Fibroblast of skin of right biceps (primary cell): ENCODE results near the gene UST.
"Not testable (repeated sequence)": the region's sequence is repeated elsewhere in the genome, so short reads cannot be mapped to it uniquely, and the experiment has no call there.

Experiments
- DNase-seq: peaks from one replicate; pipeline ENCODE4 v3.0.0-alpha.2; 2013

Gene UST

DNA sequence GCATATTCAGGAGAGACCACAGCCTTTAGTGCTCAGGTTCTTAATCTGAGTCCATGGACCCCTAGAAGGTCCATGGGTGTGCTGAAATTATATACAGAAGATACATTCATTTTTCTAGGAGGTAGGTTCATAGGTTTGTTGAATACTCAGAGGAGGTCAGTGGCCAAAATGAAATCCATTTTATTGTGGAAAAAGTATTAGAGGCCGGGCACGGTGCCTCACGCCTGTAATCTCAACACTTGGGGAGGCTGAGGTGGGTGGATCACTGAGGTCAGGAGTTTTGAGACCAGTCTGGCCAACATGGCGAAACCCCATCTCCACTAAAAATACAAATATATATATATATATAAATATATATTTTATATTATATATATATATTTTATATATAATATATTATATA, 9.0 kb upstream of the UST start:
- DNase-seq, result no peak

DNA sequence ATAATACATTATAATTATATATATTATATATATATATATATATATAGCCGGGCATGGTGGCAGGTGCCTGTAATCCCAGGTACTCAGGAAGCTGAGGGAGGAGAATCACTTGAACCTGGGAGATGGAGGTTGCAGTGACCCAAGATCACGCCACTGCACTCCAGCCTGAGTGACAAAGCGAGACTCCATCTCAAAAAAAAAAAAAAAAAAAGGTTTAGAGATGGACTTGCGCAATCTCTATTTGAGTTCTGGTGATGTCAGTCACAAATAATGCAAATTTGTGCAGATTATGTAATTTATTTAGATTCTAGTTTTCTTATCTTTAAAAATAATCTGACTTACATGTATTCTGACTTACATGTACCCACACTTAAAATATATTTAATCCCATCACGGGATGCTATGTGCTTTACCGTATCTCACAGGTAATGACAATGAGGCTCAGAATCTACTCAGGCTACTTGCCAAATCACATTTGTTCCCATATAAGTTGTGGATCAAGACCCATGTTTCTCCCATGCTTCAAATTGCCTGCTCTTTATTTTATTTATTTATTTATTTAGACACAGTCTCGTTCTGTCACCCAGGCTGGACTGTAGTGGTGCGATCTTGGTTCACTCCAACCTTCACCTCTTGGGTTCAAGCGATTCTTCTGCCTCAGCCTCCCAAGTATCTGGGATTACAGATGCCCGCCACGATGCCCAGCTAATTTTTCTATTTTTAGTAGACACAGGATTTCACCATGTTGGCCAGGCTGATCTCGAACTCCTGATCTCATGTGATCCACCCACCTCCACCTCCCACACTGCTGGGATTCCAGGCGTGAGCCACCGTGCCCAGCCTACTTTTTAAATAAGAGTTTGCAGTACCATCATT, 7.6 kb upstream of the UST start:
- no peak for DNase-seq

DNA sequence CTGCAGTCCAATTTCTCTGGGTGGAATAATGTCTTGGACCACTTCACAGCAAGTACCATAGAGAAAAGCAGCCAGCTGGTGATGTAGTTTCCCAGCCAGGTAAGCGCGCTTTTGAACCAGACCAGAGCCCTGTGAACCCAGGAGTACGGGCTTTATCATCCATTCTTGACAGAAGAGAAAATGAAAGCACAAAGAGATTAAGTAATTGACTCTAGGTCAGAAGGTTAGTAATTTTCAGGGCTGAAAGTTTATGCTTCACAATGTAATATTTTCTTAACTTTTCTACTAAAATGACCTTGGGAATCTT, 7.1 kb upstream of the UST start:
- no peak for DNase-seq

DNA sequence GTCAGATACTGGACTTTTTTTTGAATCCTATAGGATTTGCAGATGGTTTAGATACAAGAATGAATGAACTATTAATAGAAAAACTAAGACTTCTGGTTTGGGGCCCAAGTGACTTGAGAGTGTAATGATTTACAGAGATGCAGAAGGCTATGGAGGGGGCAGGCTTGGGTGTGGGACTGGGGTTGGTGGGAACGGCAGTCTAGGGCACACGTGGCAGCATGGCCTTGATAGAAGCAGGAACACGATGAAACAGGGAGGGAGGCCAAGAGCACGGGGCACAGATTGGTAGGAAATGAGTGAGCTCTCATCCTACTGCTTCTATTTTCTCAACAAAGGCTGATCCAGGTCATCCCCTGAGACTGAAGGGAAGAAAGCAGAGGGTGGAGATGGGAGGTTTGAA, 3.4 kb upstream of the UST start:
- no peak for DNase-seq

DNA sequence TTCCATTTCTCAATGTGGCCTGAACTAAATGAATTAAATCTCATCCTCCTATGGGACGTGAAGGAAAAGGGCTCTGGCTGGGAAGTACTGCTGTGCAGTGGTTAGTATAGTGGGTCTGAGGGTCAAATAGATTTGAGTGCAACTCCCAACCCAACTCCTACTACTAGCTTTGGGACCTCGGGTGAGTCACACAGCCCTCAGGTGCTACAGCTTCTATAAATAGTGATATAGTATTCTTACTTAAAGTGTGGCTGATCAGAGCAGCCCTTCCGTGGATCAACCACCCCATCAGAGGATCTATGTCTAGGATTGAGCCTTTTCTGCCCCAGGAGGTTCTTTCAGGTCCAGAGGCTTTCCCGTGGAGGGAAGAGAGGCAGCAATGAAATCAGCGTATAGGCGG, 904 bp upstream of the UST start:
- peak; percentile 13 for DNase-seq

DNA sequence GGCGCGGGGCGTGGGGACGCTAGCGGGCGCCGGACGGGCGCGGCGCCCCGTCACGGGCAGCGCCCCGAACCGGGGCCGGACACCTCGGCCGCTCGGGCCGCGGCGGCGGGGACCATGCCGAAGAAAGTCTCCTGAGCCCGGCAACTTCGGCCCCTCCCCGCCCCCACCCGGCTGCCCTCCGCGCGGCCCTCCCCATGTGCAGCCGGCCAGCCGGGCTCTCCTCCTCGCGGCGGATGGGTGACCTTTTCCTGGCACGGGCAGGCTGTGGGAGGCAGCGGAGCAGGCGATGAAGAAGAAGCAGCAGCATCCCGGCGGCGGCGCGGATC, 278 bp downstream of the UST start:
- DNase-seq, result peak; percentile 43

DNA sequence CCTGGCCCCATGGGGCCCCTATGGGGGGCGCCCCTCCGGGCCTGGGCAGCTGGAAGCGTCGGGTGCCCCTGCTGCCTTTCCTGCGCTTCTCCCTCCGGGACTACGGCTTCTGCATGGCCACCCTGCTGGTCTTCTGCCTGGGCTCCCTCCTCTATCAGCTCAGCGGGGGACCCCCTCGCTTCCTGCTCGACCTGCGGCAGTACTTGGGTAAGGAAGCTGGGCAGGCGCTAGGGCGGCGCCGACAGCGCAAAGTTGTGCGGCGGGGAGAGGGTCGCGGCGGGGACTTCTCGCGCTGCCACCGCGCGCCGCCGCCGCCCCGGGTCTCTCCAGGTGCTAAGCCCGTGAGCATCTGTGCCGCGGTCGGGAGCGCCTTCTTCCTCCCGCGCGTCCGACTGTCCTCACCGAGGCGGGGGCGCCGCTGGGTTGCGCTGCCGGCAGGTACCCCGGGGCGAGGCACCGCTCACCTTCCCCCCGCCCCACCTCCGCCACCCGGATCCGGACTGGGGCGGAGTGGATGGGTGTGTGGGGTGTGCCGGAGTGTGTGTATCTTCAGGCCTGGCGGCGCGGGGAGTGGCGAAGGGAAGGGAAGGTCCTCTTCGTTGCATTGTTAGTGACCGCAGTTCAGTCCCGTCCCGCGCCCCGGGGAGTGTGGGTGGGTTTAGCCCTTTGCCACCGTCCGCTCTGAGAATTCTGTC, 788 bp downstream of the UST start:
- DNase-seq, result peak; percentile 46

DNA sequence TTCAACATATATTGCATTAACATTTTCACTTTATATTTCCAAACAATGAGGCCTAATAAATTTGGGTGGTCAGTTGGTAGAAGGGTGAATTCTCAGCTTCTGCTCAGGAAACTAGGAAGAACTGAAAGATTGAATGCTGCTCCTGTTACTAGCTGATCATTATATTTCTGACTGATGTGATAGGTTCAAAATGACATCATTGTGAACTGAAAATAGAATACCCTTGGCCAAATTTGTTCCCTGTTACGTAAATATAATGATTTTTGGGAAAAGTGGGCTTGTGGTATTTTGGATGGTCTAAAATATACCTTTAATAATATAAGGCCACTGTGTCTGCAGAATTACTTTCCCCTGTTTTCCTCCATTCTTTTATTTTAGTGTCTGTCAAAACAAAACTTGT, 2.8 kb downstream of the UST start:
- DNase-seq, result no peak

DNA sequence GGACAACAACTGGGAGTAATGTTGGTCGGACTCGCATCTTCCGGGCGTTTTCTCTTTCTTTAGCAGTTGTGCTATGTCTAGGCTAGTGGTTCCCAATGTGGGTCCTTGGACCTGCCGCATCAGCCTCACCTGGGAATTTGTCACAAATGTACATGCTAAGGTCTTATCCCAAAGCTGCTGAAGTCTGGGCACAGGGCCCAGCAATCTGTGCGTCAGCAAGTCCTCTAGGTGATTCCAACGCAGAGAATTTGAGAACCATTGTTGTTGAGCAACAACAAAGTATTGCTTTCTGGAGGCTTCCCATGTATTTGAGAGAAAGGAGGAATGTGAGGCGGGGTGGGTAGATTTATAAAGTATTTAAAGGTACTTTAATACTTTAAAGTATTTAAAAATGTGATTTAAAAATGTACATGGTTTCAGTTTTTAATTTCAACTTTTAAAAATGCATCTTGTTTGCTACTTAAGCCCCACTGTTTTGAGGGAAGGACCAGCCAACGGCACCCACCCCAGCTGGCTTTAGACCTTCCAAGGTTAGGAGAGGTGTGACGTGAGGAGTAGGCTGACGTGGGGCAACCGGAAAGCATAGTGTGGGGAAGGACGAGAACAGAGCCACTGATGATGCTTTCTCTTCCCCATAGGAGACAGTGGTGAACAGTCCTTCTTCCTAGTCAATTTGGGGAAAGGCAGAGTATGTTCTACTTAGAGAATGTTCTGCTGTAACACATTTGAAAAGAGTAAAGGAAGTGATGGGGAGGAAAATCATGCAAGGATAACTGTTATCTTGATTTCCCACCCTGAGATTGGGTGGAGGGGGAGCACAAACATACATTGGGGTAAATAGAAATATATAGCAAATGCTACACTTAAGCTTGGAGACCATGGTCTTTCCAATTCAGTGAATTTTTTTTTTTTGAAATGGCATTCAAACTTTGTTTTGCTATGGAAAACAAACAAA, 4.3 kb downstream of the UST start:
- DNase-seq, result peak; percentile 52

DNA sequence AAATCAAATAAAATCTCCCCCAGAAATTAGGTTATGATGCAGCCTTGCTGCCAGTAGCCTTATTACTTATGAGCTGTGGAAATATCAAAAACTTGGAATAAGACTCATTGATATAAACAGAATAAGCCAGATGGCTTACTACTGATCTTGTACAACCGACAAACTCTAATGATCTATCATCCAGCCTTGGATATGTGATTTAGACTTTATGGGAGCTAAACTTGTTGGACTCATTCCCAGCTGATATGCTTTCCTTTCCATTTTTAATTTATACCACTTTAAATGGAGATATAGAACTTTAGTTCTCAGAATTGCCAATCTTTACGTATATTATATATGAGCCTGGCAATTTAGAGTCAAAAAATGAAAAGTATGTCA, 5.0 kb downstream of the UST start:
- no peak for DNase-seq

DNA sequence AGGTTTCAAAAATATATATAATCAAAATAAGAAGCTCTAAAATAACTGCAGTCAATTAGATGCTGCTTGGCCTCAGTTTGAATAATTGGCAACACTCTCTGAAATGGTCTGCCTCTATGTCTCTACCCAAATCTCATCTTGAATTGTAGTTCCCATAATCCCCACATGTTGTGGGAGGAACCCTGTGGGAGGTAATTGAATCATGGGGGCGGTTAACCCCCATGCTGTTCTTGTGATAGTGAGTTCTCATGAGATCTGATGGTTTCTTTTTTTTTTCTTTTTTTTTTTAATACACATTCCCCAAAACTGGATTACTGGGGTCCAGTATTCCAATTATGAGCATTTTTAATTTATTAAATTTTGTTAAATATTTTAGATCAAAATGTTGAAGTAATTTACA, 8.5 kb downstream of the UST start:
- not testable (repeated sequence) for DNase-seq

DNA sequence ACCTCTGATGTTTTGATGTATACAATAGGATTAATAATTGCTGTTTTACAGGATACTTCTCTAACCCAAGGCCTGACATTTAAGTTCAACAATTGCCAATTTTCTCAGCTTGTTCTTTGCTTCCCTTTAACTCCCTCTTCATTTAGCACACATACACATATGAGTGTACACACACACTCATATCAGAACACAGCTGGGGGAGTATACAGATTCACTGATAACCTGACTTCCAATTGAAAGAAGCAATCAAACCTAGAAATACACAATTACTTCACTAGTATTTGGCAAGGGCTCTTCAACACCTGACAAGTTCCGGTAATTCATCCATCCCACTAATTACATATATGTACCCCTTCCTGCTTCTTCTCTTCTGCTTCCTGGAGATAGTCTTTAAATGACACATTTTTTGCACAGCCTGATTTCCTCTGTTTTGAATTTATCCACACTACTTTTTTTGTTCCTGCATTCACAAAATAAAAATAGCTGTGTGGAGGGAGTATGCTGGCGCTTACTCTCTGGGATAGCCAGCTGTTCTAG, 11.2 kb downstream of the UST start:
- DNase-seq, result no peak

DNA sequence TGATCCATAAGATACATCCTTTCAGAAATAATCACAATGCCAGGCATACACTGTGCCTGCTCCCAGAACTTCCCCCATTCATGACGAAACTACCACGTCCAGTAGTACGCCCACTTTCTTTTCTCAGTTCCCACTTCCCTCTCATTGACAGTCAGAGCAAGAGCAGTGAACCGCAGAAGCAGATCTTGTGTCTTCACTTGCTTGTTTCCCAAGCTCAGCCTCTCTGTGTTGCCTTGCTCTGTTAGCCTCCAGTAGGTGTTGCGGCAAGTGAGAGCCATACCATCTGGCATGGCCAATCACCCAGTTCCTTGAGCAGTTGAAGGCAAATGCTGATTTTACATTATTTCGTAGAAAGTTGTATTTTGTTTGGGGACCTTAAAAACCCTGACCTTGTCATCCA, 11.7 kb downstream of the UST start:
- no peak for DNase-seq

DNA sequence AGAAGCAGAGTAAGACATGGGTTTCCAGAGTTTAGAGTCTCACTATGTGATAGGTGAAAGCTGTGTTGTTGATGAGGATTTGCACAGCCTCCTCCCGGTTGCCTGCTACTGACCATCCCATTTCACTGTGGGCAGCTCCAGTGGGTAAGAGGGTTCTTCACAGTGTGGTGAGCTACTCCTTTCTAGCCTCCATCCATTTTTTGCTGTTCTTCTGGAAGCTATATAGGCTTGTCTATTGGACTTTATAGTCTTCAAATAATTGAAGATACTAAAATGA, 13.4 kb downstream of the UST start:
- no peak for DNase-seq

DNA sequence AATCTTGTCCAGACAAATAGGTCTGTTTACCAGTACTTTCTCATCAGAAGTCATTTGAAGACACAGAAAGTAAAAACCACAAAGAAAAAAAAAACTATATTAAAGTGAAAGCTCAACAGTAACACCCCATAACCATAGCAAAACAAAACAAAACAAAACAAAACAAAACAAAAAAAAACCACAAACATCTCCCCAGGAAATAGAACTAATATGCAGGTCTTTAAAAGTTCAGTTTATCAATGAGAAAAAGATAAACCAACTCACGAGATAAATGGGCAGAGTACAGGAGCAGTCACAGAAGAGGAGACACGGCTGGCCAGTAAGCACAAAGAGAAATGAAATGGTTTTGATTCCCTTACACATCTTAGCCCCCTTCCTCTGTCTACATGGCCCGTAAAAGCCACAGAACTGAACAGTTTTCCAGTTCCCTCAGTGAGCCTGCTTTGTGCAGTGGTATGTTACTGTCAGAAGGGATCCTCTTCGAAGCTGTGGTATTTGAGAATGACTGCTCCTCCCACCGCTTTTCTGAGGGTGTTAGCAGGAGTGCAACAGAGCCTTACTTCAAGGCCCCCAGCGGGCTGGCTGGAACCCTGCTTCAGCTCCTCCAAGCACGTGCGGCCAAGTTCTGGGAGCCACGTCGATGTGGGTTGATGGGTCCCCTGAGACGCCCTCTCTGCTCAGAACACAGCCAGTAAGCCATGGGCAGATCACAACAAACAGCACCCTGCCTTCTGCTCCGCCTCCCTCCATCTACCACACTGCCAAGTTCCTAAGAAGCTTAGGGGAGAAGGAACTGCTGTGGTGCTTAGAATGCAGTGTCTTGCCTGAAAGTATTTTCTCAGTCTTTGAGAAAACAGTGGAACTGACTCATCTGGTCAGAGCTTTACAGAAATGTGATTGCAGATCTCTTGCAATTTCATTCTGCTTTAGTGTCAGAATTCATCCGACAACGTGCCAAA, 14.0 kb downstream of the UST start:
- DNase-seq, result peak; percentile 94

DNA sequence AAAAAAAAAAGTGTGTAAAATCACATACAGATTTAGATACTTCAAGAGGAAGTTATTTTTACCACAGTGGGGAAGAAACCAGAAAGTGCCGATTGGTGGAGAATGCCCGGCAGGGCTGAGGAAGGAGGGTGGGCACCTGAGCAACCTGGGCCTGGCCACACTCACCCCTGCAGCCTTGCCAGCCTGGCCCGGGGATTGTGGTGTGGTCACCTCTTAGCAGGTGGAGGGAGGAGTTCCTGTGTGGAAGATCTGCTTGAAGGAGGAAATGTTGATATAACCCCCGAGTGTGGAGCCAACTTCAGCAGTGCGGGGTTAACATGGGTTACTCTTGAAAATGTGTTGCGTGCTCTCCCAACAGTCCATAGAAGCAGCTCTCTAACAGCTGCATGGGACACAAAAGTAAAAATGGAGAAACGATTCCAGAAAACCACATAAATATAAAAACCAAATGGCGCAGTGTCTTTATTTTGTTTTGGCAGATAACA, 14.7 kb downstream of the UST start:
- DNase-seq, result no peak

DNA sequence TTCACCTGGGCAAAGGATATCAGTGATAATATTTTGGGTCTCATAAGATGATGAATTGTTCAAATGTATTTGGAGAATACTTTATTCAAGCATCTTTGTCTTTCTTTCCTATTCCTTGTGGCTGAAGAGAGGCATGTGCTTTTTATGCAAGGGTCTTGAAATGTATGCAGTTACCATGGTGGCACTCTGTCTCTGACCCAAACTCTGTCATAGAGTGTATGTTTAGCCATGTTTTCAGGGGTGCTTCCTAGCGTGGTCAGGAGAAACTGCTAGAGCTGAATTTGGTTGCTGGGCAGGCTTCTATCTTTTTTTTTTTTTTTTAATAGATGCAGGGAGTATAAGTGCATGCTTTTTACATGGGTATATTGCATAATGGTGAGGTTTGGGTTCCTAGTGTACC, 15.4 kb downstream of the UST start:
- DNase-seq, result no peak

DNA sequence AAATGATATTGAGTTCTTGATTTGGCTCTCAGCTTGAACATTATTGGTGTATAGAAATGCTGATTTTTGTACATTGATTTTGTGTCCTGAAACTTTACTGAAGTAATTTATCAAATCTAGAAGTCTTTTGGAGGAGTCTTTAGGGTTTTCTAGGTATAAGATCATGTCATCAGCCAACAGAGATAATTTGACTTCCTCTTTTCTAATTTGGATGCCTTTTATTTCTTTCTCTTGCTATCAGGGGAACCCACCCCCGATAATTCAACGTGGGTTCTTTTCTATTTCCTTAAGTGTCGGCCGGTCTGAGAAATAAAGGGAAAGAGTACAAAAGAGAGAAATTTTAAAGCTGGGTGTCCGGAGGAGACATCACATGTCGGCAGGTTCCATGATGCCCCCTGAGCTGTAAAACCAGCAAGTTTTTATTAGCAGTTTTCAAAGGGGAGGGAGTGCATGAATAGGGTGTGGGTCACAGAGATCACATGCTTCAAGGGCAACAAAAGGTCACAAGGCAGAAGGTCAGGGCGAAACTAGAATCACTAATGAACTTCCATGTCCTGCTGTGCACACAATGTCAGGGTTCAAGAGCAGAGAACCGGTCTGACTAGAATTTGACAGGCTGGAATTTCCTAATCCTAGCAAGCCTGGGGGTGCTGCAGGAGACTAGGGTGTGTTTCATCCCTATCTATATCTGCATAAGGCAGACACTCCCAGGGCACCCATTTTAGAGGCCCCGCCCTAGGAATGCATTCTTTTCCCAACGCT, 17.6 kb downstream of the UST start:
- DNase-seq, result not testable (repeated sequence)

DNA sequence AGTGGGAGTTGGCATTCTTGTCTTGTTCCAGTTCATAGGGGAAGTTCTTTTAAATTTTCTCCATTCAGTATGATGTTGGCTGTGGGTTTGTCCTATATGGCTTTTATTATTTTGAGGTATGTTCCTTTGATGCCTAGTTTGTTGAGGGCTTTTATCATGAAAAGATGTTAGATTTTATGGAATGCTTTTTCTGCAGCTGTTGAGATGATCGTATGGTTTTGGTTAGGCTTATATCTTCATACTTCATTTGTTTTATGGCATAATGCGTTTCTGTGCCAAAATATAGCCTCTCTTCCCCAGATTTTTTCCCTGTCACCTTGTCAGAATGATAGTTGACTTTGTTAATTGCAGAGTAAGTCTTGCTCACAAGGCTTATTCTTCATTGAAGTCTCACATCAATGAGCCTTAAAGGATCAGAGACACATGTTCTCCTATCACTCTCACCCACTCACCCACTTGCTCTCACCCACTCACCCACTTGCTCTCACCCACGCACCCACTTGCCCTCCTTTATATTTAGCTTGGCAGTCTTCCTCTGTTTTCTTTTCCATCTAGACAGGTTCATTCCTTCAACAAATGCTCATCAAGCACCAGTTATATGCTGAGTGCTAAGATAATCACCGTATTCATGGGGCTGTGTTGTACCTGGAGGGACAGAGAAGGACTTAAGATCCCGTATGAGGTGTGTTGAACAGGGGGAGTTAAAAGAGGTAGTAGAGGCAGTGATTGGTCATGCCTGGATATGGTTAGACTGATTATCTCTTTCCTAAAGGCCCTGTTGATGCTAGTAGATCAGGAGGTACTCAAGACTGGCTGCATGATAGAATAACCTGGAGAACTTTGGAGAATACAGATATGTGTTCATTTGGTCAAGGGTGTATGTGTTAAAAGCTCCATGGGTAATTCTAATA, 19.3 kb downstream of the UST start:
- no peak for DNase-seq

DNA sequence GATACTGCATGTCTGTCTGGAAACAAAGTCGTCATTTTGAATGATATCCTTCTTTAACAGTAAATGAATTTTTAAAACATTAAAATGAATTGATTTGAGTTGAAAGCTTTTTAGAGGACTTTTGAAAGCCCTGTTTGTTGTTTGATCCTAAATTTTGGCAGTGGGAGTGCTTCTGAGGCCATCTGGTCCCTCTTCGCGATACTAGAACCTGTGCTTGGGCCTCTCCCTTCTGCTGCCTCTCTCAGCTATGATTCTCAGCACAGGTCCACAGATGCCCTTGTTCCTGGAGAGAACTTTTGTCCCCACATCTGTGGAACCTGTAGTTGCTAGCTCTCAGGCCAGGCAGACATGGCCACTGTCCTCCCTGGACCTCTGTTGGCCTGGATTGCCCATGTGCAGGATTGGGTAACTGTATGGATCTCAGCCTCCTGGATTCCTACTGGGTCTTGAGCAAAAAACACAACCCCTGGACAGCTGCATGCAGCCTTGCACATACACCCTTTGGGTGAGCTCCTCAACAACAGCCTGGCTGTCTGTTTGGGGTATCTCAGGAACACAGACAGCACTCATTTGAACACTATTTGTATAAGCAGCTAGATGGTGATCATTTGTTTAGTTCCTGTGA, 21.9 kb downstream of the UST start:
- DNase-seq, result no peak
